Measurements from ENCODE around the gene CAPN14.

CAPN14 gene, protein sequence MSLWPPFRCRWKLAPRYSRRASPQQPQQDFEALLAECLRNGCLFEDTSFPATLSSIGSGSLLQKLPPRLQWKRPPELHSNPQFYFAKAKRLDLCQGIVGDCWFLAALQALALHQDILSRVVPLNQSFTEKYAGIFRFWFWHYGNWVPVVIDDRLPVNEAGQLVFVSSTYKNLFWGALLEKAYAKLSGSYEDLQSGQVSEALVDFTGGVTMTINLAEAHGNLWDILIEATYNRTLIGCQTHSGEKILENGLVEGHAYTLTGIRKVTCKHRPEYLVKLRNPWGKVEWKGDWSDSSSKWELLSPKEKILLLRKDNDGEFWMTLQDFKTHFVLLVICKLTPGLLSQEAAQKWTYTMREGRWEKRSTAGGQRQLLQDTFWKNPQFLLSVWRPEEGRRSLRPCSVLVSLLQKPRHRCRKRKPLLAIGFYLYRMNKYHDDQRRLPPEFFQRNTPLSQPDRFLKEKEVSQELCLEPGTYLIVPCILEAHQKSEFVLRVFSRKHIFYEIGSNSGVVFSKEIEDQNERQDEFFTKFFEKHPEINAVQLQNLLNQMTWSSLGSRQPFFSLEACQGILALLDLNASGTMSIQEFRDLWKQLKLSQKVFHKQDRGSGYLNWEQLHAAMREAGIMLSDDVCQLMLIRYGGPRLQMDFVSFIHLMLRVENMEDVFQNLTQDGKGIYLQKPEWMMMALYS

GRCh38 chr2:31217465-31218200 lies at the start of gene CAPN14:
TSS of gene CAPN14 (minus strand) at chr2:31217515. CDS start at chr2:31205447, 12,068 bp downstream.
- DNase-seq (ENCODE audit: low spot score), result no peak

DNA sequence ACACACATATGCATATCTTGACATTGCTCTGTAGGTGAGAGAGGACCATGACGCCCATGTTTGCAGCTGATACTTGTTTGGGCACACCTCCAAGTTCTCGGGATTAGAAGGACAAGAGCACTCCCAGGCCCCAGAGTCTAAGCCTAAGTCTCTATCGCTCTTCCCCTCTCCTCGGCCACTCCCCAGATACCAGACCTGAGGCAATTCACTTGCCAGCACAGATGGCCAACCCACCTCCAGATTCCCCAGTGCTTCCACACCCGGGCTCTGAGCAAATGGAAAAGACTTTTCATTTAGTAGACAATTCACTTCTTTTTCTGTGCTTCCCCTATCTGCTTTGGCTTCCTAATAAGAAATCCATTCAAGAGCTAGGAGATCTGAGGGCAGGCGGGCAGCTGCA lies 49.5 kb upstream of the CAPN14 start:
- DNase-seq (ENCODE audit: low spot score), result peak; percentile 72

GRCh38 chr2:31265234-31265633 lies 47.9 kb upstream of the CAPN14 start:
- no peak for DNase-seq (ENCODE audit: low spot score)

- no peak for DNase-seq (ENCODE audit: low spot score)
These were observed 46.4 kb upstream of the CAPN14 start for GRCh38 chr2:31263636-31264190.

DNA sequence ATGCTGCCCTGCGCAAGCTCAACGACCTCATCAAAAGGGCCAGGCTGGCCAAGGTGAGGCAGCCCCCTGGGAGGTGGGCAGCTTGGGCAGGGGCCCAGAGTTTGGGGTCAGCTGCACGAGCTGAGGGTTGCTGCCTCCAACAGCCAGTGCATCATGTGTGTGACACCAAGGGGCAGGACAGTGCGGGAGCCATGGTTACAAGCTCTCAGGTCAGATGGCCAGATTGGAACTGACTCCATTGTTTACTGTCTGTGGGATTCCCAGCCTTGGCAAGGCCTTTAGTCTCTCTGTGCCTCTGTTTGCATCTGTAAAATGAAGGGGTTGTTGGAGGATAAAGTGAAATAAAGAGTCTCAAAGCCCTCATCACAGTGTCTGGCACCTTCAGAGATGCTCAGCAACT lies 43.6 kb upstream of the CAPN14 start:
- no peak for DNase-seq (ENCODE audit: low spot score)

DNA sequence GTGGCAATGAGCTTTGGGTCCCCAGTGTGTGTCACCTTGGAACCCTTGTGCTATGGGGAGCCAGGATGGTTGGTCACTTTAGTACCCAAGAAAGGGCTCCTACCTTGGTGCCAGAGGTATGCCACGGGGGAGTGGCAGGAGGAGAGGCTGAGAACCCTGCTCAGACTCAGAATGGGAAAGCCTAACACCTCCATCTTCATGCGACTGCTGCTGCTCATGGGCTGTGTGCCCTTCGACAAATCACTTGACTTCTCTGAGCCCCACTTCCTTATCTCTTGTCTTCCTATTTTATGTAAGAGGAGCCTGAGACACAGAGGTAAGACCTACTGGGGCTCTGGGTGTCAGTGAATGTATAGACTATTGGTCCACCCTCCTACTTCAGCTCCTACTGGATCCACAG lies 41.8 kb upstream of the CAPN14 start:
- no peak for DNase-seq (ENCODE audit: low spot score)

- DNase-seq (ENCODE audit: low spot score), result no peak
These were observed 41.0 kb upstream of the CAPN14 start for GRCh38 chr2:31258351-31258750.

DNA sequence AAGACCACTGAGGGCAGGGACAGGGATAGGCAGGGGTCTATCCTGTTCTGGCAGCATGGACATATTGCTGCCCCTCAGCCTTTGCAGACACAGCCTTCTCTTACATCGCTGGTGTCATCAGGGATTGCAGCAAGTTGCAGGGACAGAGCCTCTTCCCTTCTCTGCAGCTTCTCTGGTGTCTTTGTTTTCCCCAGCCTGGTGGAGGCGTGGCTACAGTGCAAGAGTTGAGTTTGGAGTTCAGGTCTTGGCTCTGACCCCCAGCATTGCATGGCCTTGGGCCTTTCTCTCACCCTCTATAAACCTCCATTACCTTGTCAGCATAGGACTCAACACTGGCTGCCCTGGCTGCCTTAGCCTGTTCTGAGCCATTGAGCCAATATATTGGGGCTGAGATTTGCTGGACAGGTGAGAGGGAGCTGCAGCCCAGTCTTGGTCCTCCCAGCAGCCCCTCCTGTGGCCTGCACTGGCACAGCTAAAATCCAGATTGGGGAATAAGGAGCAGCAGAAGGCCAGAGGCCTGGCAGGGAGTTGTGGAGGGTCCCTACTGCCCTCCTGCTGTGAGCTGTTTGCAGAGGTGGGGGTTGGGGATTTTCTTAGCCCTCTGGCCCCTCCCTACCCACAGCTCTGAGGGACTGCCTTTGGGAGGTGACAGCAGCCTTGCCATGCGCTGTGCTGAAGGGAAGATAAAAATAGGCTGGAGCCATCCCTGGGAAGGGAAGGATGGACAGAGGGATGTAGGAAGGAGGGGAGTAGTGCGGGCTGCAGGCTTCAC lies 39.5 kb upstream of the CAPN14 start:
- no peak for DNase-seq (ENCODE audit: low spot score)

- no peak for DNase-seq (ENCODE audit: low spot score)
These were observed 38.7 kb upstream of the CAPN14 start for GRCh38 chr2:31255911-31256571.

GRCh38 chr2:31254237-31255203 lies 37.2 kb upstream of the CAPN14 start:
- DNase-seq (ENCODE audit: low spot score), result no peak

DNA sequence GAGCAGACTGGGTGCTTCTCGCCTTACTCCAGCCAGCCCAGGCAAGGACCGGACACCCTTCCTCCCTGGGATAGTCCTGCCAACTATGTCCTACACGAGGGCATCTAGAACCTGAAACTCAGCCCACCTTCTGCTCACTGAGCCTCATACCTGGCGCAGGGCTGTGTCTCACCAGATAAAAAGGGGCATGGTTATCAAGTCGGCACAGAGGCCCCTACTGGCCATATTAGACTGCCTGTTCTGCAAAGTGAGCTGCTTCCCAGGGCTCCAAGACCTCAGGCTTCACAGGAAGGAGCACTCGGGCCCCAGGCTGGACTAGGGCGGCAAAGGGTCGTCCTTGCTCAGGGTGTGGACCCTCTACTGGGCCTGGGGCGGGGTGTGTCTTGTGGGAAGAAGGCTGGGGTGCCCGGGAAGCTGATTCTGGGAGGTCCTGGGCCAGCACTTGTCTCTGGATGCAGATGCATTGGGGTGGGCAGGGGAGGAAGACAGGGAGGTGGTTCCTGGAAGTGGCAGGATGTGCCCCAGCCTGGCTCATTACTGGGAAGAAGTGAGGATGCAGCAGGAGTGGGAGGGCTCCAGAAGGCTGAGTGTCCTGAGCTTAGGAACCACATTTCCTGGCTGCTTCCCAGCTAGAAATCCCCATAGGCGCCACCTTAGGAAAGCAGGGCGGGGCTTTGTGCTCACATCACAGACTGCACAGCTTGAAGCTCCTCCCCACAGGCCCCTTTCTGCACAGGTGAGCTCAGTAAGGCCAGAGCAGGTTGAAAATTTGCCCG lies 36.2 kb upstream of the CAPN14 start:
- DNase-seq (ENCODE audit: low spot score), result no peak

GRCh38 chr2:31251851-31252250 lies 34.5 kb upstream of the CAPN14 start:
- DNase-seq (ENCODE audit: low spot score), result no peak

GRCh38 chr2:31251018-31251417 lies 33.7 kb upstream of the CAPN14 start:
- DNase-seq (ENCODE audit: low spot score), result no peak

DNA sequence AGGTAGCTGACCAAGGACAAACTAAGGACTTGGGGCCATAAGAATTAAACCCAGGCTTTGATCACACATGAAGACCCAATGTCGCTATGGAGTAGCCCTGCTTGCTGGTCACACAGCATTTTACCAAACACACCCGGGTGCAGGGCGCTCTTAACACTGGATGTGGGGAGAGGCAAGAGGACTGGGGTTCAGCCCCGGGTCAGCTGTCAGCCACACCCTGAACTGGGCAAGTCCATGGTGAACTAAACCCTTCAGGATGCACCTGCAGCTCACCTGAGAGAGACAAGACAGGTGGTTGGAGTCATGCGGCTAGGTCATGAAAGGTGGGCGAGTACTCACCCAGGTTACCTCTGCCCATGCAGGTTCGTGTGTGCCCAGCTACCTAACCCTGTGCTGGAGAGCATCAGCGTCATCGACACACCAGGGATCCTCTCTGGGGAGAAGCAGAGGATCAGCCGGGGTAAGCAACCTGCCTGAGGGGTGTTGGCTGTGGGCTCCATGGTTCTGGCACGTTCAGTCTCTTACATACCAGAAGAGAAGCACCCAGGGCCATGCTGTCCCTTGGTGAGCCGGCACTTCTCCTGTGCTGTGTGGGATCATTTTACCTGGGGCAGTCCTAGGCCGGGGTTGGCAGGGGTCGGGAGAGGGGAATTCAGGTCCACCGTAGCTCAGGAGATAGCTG lies 31.8 kb upstream of the CAPN14 start:
- DNase-seq (ENCODE audit: low spot score), result no peak

- DNase-seq (ENCODE audit: low spot score), result no peak
These were observed 30.8 kb upstream of the CAPN14 start for GRCh38 chr2:31248139-31248538.

DNA sequence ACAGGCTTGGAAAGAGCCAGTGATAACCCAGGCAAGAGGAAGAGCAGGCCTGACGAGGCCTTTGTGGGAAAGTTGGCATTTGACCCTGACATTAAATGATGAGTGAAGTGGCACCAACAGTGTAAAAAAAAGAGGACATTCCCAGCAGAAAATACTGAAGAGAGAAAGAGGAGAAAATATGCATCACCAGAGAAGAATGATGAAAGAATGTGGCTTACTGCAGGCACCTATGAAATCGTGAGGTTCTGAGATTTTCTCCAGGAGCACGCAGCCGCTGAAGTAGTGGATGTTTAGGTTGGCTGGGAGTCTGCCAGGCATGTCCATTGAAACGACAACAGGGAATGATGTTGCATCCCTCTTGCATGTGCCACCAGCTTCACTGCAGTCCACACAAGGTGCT lies 30.4 kb upstream of the CAPN14 start:
- no peak for DNase-seq (ENCODE audit: low spot score)

DNA sequence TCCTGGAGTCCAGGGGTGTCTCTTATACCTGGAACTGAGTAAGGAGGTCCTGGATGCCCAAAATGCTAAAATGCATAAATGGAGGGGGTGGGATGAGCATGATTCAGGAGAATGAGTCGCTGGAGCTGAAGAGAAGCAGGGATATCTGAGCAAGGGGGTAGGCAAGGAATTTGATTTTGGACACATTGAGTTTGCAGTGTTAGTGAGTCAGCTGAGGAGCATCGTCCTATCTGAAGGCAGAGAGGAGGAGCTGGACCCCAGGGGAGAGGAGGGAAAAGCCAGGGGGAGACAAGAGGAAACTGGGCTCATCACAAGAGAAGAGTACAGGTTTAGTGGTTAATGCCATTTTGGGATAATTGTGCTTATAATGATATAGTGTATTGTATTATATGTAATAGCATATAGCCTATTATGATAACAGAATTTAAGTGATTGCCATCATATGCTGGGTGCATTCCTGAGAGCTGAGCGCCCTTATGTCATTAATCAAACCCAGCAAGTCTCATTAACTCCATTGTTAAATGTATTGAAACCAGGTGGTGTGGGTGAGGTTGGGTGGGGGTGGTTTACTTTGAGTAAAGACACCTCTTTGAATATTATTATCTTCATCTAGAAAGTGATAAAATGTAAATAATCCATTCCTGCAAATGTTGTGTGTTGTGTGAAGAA lies 29.0 kb upstream of the CAPN14 start:
- DNase-seq (ENCODE audit: low spot score), result no peak

DNA sequence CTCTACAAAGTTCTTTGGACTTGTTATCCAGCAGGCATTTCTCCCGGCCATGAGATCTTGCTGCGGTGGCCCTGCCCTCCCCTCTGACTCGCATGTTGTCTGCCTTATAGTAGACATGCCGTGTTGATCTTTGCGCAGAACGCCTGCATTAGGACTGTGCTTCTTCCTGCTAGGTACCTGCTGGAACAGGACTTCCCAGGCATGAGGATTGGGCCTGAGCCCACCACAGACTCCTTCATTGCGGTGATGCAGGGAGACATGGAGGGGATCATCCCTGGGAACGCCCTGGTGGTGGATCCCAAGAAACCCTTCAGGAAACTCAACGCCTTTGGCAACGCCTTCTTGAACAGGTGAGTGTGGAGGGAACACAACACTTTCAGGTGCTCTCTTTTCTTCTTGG lies 26.8 kb upstream of the CAPN14 start:
- no peak for DNase-seq (ENCODE audit: low spot score)

Data from D341Med (cell line).